ENCODE measurements around the gene RUBCNL.

The RUBCNL gene

DNA sequence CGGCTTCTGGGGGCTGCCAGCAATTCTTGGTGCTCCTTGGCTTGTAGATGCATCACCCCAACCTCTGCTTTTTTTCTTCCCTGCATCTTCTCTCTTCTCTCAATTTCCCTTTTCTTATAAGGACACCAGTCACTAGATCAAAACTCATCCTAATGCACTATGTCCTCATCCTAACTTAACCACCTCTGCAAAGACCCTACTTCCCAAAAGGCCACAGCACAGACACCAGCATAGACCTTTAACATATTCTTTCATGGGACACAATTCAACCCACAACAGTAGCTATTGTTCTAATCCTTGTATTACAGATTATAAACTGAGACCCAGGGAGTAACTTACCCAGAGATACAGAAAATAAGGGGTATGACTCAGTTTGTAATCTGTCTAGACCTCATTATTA is 47.0 kb downstream of the RUBCNL start:
- no peak overlapping the region for H3K27ac ChIP-seq
- TF ChIP-seq ZFX (IDR thresholded peaks at IDR 0.05), result no peak

- no peak for TF ChIP-seq CTCF (conservative IDR thresholded peaks at IDR 0.05)
- no peak overlapping the region for H3K27ac ChIP-seq
These were observed 47.9 kb downstream of the RUBCNL start for GRCh38 chr13:46339035-46339666.

DNA sequence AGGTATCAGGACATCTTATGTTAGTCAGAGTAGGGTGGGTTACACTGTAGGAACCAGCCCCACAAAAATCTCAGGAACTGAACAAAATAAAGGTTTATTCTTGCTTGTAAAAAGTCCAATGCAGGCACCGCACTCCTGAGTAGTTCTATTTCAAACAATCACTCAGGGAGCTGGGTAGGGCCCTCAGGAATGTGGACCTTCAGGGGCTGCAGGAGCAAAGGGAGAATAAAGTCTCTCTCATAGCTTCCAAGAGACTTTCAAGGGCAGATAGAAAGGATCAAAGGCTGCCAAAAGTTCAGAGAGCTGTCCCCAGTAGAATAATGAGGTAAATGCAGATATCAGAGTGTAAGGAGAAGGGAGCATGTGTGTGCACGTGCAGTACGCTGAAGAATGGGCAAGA is 49.4 kb downstream of the RUBCNL start:
- no peak overlapping the region for H3K27ac ChIP-seq
- TF ChIP-seq CTCF (conservative IDR thresholded peaks at IDR 0.05), result no peak
- TF ChIP-seq ZFX (IDR thresholded peaks at IDR 0.05), result no peak

DNA sequence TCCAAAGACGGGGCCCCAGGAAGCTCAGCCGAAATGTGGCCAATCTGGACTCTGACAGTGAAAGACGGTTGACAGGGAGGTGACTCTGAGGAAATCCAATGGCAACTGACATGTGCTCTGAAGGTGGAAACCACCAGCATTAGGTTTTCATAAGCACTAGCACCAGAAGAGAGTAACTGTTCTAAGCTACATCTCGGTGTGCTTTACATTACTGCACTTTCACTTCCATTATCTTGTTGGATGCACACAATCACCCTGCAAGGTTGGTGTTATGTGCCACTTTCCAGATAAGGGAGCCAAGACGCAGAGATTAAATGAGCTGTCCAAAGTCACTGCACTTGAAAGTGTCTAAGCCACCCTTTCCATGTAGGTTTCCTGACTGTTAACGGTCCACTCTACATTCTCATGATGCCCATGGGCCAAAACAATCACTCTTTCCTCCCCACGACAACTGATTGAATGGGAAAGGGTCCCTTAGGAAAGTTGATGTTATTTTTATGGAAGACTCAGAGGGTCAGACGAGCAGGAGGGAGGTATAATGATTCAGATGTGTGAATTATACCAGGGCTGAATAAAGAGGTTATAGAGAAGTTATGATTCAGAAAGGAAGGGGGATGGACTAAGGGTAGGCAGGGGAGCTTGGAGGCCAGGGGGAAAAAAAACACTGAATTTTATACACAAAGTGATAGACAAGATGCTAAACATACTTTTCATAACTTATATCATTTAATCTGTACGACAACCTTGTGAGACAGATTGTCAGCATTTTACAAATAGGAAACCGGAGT is 52.8 kb downstream of the RUBCNL start:
- TF ChIP-seq ZFX (IDR thresholded peaks at IDR 0.05) (no peak), CTCF (conservative IDR thresholded peaks at IDR 0.05) (no peak)
- H3K27ac ChIP-seq, result no peak overlapping the region

- no peak overlapping the region for H3K27ac ChIP-seq
- TF ChIP-seq ZFX (IDR thresholded peaks at IDR 0.05) (no peak), CTCF (conservative IDR thresholded peaks at IDR 0.05) (no peak)
These were observed 54.3 kb downstream of the RUBCNL start for GRCh38 chr13:46332772-46333171.

DNA sequence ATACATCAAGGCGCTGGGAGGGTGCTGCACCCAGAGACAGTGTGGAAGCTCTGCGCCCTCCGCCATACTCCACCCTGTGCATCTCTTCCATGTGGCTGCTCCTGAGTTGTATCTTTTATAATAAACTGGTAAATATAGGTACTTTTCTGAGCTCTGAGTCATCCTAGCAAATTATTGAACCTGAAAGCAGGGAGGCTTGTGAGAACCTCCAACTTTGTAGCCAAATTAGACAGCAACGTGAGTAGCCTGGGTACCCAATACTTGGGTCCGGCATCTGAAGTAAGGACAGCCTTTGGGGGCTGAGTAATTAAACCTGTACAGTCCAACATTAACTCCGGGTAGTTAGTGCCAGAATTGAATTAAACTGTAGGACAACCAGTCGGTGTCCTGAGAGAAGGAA is 57.4 kb downstream of the RUBCNL start:
- TF ChIP-seq ZFX (IDR thresholded peaks at IDR 0.05) (no peak), CTCF (conservative IDR thresholded peaks at IDR 0.05) (no peak)
- no peak overlapping the region for H3K27ac ChIP-seq

DNA sequence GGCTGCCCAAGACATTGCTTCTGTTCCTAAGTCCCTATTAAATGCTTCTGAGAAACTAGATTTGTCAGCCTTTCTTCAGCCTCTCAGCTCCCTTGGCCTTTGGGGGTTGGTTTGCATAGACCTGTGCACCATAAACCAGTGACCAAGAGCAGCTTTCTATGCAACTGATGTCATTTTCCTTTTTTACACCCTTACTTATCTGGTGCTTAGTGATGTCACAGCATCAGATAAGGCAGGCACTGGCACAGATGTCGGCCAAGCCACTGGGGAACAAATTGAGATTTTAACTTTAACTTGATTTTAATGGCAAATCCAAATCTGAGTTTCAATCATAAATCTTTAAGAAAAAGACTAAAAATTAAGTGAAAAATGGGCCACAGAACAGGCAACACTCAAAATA is 59.8 kb downstream of the RUBCNL start:
- TF ChIP-seq CTCF (conservative IDR thresholded peaks at IDR 0.05) (no peak), ZFX (IDR thresholded peaks at IDR 0.05) (no peak)
- no peak overlapping the region for H3K27ac ChIP-seq

- TF ChIP-seq CTCF (conservative IDR thresholded peaks at IDR 0.05) (no peak), ZFX (IDR thresholded peaks at IDR 0.05) (no peak)
- no peak overlapping the region for H3K27ac ChIP-seq
These were observed 62.1 kb downstream of the RUBCNL start for GRCh38 chr13:46324976-46325375.
